Activated CD4-positive, alpha-beta T cell treated with anti-CD3 and anti-CD28 coated beads, Interleukin-2, amount 50 U/mL, for 24 hours (primary cell): Measurements from ENCODE around the gene PHACTR3.

ENCODE experiments used
- DNase-seq, 2 donors: peaks; one replicate each; pipeline ENCODE4 v3.0.0-alpha.2; 2020; ENCODE audit warnings: low read depth in 1 of 2, low spot score in 1 of 2

Gene PHACTR3

DNA sequence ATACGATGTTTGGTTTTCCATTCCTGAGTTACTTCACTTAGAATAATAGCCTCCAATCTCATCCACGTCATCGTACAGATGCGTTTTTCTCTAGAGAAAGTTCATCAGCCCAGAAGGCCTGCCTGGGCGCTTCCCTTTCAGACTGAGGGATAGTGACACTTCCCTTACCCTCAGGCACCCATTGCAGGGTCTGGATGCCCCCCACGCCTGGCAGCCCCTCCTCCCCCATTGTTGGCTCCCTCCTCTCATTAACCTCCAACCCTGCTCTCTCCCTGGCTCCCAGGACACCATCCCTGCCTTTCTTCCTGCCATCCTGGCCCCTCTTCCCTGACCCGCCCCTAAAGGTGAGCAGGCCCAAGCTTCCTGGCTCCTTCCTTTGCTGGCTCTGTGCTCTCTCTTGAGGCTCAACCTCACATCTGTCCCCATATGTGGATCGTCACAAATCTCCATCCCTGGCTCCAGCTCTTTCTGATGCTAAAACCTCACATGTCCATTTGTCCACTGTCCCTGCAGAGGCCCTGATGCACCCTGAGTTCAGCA, 183.9 kb downstream of the PHACTR3 start:
- DNase-seq, result no peak

DNA sequence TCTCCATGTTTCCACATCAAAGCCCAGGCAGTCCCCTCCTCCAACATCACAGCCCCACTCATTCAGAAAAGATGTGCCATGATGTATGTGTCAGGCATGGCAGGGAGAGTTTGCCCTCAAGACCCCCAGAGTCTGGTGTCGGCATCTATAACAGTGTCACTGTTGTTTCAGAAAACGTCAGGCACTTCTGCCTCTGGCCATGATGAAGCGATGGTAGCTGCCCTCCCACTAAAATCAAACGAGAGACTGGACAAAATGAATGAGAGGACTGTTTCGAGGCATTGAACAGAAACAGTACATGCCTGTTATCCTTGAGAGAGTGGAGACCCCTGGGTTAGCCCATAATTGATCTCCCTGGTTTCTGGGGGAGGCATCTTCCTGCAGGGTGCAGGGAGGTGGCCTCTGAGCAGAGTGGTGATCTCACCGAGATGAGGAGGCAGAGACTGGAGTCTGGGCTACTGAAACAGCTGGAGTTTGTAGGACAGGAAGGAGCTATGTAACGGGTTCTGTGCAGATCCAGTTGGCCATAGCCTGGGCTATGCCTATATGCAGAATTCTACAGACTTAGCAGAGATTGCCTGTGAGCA, 184.6 kb downstream of the PHACTR3 start:
- DNase-seq, result no peak

GRCh38 chr20:59789686-59790085, 185.3 kb downstream of the PHACTR3 start:
- no peak for DNase-seq

GRCh38 chr20:59790346-59790745, 186.0 kb downstream of the PHACTR3 start:
- no peak for DNase-seq

DNA sequence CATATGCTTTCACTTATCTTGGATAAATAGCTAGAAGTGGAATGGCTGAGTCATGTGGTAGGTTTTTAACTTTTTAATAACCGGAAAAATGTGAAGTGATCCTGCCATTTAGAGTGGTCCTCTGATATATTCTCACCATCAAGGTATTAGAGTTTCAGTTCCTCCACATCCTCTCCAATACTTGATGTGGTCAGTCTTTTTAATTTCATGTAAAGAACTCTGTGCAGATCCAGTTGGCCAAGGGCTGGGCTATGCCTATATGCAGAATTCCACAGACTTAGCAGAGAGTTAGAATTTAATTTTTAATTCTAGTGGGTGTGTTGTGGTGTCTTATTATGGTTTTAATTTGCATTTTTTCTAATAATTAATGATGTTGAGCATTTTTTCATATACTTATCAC, 188.0 kb downstream of the PHACTR3 start:
- no peak for DNase-seq

DNA sequence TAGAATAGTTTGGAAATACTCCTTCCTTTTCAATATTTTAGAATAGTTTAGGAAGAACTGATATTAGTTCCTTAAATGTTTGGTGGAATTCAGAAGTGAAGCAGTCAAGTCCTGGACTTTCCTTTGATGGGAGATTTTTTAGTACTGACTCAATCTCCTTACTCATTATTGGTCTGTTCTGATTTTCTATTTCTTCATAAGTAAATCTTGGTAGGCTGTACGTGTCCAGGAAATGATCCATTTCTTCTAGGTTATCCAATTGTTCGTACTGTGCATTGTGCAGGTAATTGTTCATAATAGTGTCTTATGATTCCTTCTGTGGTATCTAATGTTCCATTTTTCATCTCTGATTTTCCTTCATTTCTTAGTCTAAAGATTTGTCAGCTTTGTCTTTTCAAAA, 190.2 kb downstream of the PHACTR3 start:
- DNase-seq, result no peak

GRCh38 chr20:59800309-59800708, 196.0 kb downstream of the PHACTR3 start:
- no peak for DNase-seq

DNA sequence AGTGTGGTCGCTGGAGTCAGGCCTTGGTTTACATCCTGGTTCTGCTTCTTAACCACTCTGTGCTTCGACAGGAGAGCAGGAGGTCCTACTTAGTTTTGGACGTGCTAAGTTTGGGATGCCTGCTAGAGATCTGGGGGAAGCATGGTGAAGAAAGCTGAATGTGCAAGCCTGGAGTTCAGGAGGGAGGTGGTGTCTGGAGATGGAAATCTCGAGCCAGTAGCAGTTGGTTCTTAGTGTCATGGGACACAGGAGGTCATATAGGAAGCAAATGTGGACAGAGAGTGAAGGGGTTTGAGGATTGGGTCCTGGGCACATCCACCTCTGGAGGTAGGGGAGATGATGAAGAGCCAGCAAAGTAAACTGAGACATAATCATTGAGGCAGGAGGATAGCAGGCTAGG, 197.7 kb downstream of the PHACTR3 start:
- DNase-seq, result no peak

DNA sequence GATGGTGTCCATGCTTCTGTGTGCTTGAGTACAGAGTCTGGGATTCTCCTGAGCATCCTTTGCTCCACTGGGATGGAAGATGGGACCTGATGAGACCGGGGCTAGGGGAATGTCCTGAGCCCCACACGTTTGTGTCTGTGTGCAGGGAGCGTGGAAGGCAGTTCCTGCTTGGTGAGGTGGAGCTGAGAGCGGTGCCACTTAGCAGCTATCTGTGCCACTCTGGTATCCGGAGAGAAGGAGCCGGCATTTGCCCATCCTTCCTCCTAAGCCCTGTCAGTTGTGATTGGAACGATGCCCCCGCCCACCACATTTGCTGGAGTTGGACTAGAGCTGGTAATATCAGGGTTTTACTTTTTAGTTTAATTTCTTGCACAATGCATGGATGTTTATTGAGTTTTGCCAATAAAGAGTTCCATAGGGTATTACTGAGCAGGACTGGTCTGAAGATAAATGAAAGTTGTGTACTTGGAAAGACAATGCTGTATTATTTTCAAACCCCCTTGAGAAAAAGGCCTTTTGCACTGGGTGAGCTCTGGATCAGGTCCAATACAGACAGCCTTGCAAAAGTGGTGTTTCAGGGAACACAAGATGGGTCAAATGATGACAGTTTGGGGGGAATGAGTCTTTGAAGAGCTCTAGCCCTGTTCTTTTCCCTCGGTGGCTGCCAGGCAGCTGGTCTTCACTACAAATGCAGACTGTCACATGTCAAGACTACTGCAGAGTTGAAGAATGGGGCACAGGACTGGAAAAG, 198.3 kb downstream of the PHACTR3 start:
- DNase-seq, result no peak

DNA sequence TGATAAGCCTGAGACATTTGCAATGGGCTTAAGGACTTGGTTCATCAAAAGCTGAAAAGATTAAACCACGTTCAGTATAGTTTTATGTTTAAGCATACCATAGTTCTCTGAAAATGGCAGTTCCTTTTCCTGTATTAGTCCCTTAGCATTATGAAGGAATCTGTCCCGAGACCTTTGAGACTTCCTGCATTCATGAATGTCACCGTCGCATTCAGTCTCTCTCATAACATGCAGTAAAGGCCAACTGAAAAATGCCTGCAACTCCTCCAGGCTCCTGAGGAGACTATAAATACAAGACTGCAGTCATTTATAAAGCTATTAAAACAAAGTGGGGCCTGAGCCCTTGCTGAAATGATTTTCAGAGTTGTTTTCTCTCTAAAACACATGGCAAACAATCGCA, 200.0 kb downstream of the PHACTR3 start:
- no peak for DNase-seq

DNA sequence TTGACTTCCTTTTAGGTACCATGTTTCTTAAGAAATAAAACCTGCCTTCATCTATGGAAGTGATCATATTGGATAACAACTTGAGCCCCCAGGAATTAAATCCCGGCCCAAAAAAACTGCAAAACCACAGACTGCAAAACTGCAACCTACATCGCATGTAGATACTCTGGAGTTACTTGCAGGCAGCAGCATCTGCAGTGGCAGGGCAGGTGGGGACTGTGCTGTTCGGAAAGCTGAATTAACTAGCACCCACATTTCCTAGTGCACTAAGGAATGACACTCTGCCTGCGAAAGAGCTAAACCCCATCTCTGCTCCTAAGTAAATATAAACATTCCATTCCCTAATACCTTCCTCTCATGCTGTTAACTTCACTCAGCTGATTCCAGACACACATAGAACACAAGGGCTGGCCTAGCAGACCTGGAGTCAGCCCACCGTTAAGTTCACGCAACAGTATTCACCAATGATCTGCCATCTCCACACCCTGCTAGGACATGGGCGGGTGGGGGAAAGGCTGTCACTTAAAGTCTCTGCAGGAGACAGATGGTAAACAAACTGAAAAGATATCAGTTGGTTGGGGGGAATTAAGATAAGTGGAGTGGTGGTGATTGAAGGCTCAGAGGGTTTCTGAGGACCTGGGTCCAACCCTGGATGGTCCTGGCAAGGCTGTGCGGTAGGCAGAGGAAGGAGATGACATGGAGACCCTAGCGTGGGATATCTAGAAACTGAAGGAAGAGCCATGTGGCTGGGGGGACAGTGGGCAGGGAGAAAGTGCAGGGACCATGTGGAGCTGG, 200.7 kb downstream of the PHACTR3 start:
- no peak for DNase-seq

DNA sequence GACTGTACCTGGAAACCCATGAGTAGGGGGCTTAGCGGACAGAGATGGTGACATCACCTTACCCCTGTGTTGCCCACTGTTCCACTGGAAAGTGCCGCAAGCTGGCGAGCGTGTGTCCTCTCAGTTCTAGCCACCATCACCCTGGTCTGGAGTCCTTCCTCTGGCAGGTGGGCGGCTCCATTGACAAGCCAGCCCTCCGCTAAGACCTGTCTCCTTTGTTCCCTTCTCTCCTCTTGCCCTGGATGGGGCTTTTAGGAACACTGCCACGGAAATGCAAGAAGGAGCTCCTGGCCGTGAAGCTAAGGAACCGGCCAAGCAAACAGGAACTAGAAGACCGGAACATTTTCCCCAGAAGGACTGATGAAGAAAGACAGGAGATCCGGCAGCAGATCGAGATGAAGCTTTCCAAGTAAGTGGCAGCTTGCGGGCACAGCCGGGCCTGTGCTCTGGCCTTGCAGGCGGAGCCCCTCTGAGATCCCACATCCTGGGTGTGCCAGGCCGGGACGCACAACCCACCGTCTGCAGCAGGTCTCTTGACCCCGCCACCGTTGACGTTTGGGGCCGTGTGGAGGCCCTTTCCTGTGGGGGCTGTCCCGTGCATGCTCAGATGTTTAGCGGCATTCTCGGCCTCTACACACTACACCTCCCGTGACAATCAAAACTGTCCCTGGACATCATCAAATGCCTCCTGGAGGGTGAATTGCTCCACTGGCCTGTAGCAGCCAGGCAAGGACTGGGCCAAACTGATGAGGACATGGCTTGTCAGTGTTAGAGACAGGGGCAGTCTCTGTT, 201.6 kb downstream of the PHACTR3 start:
- no peak for DNase-seq

DNA sequence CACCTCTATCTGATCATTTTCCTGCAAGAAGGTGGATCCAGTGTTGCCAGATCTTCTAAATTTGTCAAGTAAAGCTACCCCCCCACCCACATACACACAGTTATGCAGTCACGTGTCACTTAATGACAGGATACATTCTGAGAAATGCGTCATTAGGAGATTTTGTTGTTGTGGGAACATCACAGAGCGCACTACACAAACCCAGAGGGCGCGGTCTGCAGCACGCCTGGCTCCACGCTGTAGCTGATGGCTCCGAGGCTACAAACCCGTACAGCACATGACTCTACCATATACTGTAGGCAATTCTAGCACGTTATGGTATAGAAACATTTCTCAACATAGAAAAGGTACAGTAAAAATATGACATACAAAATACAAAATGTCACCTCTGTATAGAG, 202.2 kb downstream of the PHACTR3 start:
- DNase-seq, result no peak

DNA sequence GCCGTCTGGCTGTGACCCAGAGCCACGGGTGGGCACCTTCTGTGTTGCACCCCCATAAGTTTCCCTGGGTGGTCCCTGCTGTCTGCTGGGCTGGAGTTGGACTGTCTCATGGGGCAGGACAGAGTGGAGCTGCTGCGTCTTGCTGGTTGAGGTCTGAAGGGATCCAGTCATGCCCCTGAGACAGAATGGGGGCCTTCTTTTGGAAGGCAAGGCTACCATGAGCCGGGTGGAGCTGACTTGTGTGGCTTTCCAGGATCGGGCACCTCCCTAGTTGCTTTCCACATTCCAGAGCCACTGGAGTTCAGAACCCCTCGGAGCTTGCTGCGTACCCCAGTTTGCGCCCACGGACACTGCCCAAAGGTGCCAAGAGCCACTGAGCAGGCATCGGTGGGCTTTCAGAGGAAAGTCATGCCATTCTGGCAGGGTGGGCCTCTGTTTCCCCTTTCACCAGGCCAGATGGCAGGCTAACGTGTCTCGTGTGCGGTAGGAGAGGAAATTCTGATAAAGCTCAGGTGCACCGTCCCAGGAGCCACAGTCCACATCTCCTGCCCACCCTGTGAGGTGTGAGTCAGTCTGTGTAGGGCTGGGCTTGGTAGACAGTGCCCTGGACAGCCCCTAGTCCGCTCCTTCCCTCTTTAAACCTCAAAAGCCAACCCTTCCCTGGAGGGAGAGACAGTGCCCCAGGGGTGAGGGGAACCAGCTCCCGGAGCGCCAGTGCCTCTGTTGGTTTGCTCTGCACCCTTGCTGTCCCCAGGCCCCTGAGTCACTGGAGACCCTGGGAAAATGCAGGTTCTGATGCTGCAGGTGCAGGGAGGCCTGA, 203.8 kb downstream of the PHACTR3 start:
- DNase-seq, result no peak

GRCh38 chr20:59808729-59809381, 204.5 kb downstream of the PHACTR3 start:
- no peak for DNase-seq

GRCh38 chr20:59809630-59810448, 205.5 kb downstream of the PHACTR3 start:
- DNase-seq, result no peak

GRCh38 chr20:59810449-59811187, 206.3 kb downstream of the PHACTR3 start:
- no peak for DNase-seq

GRCh38 chr20:59811681-59812171, 207.4 kb downstream of the PHACTR3 start:
- no peak for DNase-seq
